ENCODE results near the gene TRIB2. TPM values are rescaled to one million over a fixed set of nuclear protein-coding genes. Genes with fewer than 3 reads are reported as not detected.
"Not testable (repeated sequence)": the region's sequence is repeated elsewhere in the genome, so short reads cannot be mapped to it uniquely, and the experiment has no call there.

Gene TRIB2
- total and polyA plus RNA-seq, 2 experiments from 2014 or later = 19.2 to 27.2 TPM

- no peak overlapping the region for H3K4me2 ChIP-seq
- no peaks in the 10 kb centered on the region for H3K79me2 ChIP-seq
- H3K4me1 ChIP-seq (ENCODE audit: insufficient read depth) = no peaks in the 10 kb centered on the region
- H3K36me3 ChIP-seq (replicated peaks; ENCODE audit: insufficient read depth, low read depth) = no peaks in the 10 kb centered on the region
- no peak overlapping the region for H3K27ac ChIP-seq
- H3K9me2 ChIP-seq (replicated peaks; ENCODE audit: insufficient read depth) = no peaks in the 10 kb centered on the region
- no peak for TF ChIP-seq CTCF (IDR thresholded peaks at IDR 0.05; ENCODE audit: poor library complexity)
- no peak for TF ChIP-seq EZH2 (IDR thresholded peaks at IDR 0.05; ENCODE audit: borderline replicate concordance)
- TF ChIP-seq EZH2phosphoT487 (IDR thresholded peaks at IDR 0.05; ENCODE audit: low read depth, severe bottlenecking, unreplicated experiment) = no peak
- no peak overlapping the region for H2AFZ ChIP-seq
- no peaks in the 10 kb centered on the region for H3K9me3 ChIP-seq (ENCODE audit: low read depth)
- WGBS (ENCODE audit: low lambda C conversion rate, missing lambda C conversion rate) = 93% methylated on average over 4 of the region's 4 CpGs
- H3K27me3 ChIP-seq = no peaks in the 10 kb centered on the region
- H4K20me1 ChIP-seq (ENCODE audit: insufficient read depth, poor library complexity, severe bottlenecking) = no peaks in the 10 kb centered on the region
- DNase-seq (ENCODE audit: low spot score) = no peak
- no peak overlapping the region for H3K4me3 ChIP-seq
These were observed 40.0 kb upstream of the TRIB2 start for GRCh38 chr2:12676771-12677170.

GRCh38 chr2:12678186-12678585, 38.5 kb upstream of the TRIB2 start:
- H3K27ac ChIP-seq = no peak overlapping the region
- H3K4me1 ChIP-seq (ENCODE audit: insufficient read depth) = no peaks in the 10 kb centered on the region
- H3K9me3 ChIP-seq (ENCODE audit: low read depth) = no peaks in the 10 kb centered on the region
- no peak overlapping the region for H3K4me3 ChIP-seq
- H3K27me3 ChIP-seq = no peaks in the 10 kb centered on the region
- no peaks in the 10 kb centered on the region for H4K20me1 ChIP-seq (ENCODE audit: insufficient read depth, poor library complexity, severe bottlenecking)
- no peak overlapping the region for H3K4me2 ChIP-seq
- H2AFZ ChIP-seq = no peak overlapping the region
- no peaks in the 10 kb centered on the region for H3K9me2 ChIP-seq (replicated peaks; ENCODE audit: insufficient read depth)
- no peaks in the 10 kb centered on the region for H3K79me2 ChIP-seq
- 62% methylated on average over 2 of the region's 2 CpGs for WGBS (ENCODE audit: low lambda C conversion rate, missing lambda C conversion rate)
- TF ChIP-seq EZH2phosphoT487 (IDR thresholded peaks at IDR 0.05; ENCODE audit: low read depth, severe bottlenecking, unreplicated experiment) (no peak), EZH2 (IDR thresholded peaks at IDR 0.05; ENCODE audit: borderline replicate concordance) (no peak), CTCF (IDR thresholded peaks at IDR 0.05; ENCODE audit: poor library complexity) (no peak)
- DNase-seq (ENCODE audit: low spot score) = no peak
- H3K36me3 ChIP-seq (replicated peaks; ENCODE audit: insufficient read depth, low read depth) = no peaks in the 10 kb centered on the region

DNA sequence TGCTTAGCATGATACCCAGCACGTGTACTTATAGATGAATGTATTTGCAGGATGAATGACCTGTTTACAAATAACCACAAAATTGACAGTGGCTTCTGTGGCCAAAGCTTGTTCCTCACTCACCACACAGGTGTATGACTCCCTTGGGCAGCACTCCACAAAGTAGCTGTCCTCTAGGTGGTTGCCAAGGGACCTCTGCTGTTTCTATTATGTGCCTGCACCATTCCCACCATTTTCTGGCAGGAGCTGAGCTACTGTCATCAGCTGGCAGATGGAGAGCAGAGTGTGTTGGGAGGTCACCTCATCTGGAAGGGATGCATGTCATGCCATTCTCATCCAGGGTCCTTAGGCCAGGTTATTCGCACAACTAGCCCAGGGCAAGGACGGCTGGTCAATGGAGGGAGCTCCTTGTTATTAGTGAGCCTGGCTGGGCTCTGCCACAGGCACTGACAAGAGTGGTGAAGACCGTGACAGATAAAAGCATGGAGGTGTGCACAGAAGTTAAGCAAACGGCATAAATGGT, 37.1 kb upstream of the TRIB2 start:
- Histone ChIP-seq H3K36me3 (replicated peaks; ENCODE audit: insufficient read depth, low read depth) (no peaks in the 10 kb centered on the region), H3K4me2 (no peak overlapping the region), H3K27ac (no peak overlapping the region), H4K20me1 (ENCODE audit: insufficient read depth, poor library complexity, severe bottlenecking) (no peaks in the 10 kb centered on the region), H3K27me3 (no peaks in the 10 kb centered on the region), H3K79me2 (no peaks in the 10 kb centered on the region), H2AFZ (no peak overlapping the region), H3K4me1 (ENCODE audit: insufficient read depth) (peaks cover 6% of the 10 kb centered on the region), H3K9me2 (replicated peaks; ENCODE audit: insufficient read depth) (no peaks in the 10 kb centered on the region), H3K9me3 (ENCODE audit: low read depth) (no peaks in the 10 kb centered on the region), H3K4me3 (no peak overlapping the region)
- TF ChIP-seq CTCF (IDR thresholded peaks at IDR 0.05; ENCODE audit: poor library complexity) (no peak), EZH2 (IDR thresholded peaks at IDR 0.05; ENCODE audit: borderline replicate concordance) (no peak), EZH2phosphoT487 (IDR thresholded peaks at IDR 0.05; ENCODE audit: low read depth, severe bottlenecking, unreplicated experiment) (no peak)
- WGBS (ENCODE audit: low lambda C conversion rate, missing lambda C conversion rate) = 90% methylated on average over 5 of the region's 5 CpGs
- DNase-seq (ENCODE audit: low spot score) = no peak

GRCh38 chr2:12680115-12680514, 36.6 kb upstream of the TRIB2 start:
- not testable (repeated sequence) for H3K36me3 ChIP-seq (replicated peaks; ENCODE audit: insufficient read depth, low read depth); H4K20me1 ChIP-seq (ENCODE audit: insufficient read depth, poor library complexity, severe bottlenecking); H3K4me2 ChIP-seq; H3K27ac ChIP-seq; H3K4me3 ChIP-seq; H3K9me3 ChIP-seq (ENCODE audit: low read depth); H3K27me3 ChIP-seq; H3K4me1 ChIP-seq (ENCODE audit: insufficient read depth); DNase-seq (ENCODE audit: low spot score); H2AFZ ChIP-seq; H3K79me2 ChIP-seq; H3K9me2 ChIP-seq (replicated peaks; ENCODE audit: insufficient read depth)
- WGBS (ENCODE audit: low lambda C conversion rate, missing lambda C conversion rate) = 88% methylated on average over 1 of the region's 1 CpG

All from hepatocyte (in vitro differentiated cells).